Measurements from ENCODE around the gene FAM216B.
"Not testable (repeated sequence)": the region's sequence is repeated elsewhere in the genome, so short reads cannot be mapped to it uniquely, and the experiment has no call there.

The FAM216B gene

GRCh38 chr13:42781352-42781751 is at the start of gene FAM216B:
TSS of gene FAM216B (plus strand) at chr13:42781584. CDS start at chr13:42784068, 2,484 bp downstream.
- no peak for DNase-seq (ENCODE audit: low read depth in 2 of 2)

DNA sequence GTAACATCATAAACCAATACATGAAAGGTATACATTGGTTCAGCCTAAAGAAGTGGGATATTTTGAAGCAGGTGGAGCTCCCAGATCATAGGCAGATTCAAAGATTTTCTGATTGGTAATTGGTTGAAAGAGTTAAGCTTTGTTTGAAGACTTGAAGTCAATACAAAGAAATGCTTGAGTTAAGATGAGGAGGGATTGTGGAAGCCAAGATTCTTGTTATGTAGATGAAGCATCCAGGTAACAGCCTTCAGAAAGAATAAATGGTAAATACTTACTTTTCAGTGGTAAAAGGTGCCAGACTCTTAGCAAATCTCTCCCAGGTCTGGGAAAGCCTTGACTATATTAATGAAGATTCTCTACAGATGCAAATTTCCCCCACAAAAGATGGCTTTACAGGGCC is 49.3 kb upstream of the FAM216B start:
- no peak for DNase-seq (ENCODE audit: low read depth in 2 of 2)

DNA sequence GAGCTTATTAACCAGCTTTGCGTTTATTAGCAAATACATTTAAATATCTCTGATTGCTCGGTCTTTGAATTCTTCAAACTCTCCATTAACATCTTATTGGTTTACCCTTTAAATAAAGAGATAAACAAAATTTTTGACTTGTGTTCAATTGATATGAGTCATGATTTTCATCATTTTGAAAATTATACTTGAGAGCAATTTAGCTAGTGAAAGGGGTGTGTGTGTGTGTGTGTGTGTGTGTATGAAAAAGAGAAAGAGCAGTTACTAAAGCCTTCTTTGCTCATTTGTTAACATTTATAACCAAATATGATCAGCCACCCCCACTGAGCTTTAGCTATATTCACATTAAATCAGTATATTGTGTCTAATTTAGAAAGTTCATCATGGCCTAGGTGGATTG is 48.3 kb upstream of the FAM216B start:
- no peak for DNase-seq (ENCODE audit: low read depth in 2 of 2)

- no peak for DNase-seq (ENCODE audit: low read depth in 2 of 2)
Measured at GRCh38 chr13:42735010-42735409, 46.4 kb upstream of the FAM216B start.

DNA sequence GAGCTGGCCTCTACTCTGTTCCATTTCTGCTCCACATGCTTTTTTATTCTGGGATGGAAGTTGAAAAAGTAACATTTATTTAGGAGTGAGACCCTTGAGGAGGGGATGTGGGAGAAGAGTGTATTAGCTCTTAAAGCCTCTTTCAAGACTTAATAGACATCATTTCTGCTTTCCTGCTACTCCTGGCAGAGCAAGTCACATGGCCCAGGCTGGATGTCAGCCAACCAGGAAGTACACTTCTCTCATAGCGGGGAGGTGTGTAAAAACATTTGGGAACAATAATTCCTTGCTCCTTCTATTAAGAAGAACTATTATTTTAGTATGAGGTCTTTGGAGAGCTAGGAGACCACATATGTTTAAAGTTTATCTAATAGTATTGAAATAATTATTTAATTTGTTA is 40.6 kb upstream of the FAM216B start:
- no peak for DNase-seq (ENCODE audit: low read depth in 2 of 2)

- DNase-seq (ENCODE audit: low read depth in 2 of 2) = no peak
Measured at GRCh38 chr13:42741914-42742313, 39.5 kb upstream of the FAM216B start.

DNA sequence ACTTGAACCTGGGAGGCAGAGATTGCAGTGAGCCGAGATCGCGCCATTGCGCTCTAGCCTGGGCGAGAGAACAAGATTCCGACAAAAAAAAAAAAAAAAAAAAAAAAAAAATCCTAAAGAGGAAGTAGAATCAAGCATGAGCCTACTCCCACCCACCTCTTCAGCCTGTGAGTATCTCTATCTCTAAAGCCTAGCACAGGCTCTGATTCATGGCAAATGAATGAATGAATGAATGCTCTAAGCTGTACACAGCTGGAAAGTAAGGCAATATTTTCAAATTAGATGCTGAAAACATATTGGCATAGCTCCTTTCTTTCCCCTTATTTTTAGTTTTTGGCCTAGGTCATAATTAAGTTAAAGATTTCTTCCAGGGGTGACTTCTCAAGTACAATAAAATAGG is 35.7 kb upstream of the FAM216B start:
- DNase-seq (ENCODE audit: low read depth in 2 of 2) = no peak

DNA sequence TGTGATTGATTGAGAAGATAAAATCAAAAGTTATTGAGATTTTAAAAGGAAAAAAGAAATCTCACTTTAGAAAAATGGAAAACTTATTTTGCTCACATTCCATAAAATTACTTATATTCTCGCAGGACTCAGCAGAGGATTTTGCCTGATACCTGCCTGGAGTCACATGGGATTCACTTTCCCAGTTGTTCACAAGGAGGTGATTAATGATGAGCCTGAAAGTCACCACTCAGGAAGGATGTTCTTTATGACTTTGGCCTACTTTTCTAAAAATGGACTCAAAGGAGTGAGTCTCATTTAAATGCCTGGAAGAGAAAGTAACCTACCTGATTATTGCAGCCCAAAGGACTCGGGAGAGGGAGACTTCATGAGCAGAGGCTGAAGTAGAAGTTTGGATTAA is 34.5 kb upstream of the FAM216B start:
- no peak for DNase-seq (ENCODE audit: low read depth in 2 of 2)

GRCh38 chr13:42747399-42747873 is 33.9 kb upstream of the FAM216B start:
- DNase-seq (ENCODE audit: low read depth in 2 of 2) = no peak

- no peak for DNase-seq (ENCODE audit: low read depth in 2 of 2)
Measured at GRCh38 chr13:42750794-42751193, 30.6 kb upstream of the FAM216B start.

GRCh38 chr13:42751693-42752092 is 29.7 kb upstream of the FAM216B start:
- no peak for DNase-seq (ENCODE audit: low read depth in 2 of 2)

- DNase-seq (ENCODE audit: low read depth in 2 of 2) = no peak
Measured at GRCh38 chr13:42752731-42753130, 28.7 kb upstream of the FAM216B start.

DNA sequence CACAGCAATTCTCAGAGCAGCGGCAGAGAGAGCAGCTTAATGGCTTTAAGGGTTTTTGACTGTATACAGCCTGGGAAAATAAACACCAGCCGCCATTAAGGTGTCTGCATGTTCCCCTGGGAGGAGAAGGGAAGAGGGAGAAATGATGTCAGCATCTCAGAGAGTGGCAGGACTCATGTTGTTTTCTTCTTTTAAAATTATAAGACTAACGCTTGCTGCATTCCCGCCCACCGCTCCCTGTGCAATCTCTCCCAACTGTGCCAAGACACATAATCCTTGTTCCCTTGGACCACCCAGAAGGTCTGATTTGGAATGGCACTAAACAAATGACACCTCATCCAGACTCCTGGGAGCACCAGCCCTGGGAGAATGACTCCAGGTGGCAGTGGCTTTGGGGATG is 27.7 kb upstream of the FAM216B start:
- no peak for DNase-seq (ENCODE audit: low read depth in 2 of 2)

DNA sequence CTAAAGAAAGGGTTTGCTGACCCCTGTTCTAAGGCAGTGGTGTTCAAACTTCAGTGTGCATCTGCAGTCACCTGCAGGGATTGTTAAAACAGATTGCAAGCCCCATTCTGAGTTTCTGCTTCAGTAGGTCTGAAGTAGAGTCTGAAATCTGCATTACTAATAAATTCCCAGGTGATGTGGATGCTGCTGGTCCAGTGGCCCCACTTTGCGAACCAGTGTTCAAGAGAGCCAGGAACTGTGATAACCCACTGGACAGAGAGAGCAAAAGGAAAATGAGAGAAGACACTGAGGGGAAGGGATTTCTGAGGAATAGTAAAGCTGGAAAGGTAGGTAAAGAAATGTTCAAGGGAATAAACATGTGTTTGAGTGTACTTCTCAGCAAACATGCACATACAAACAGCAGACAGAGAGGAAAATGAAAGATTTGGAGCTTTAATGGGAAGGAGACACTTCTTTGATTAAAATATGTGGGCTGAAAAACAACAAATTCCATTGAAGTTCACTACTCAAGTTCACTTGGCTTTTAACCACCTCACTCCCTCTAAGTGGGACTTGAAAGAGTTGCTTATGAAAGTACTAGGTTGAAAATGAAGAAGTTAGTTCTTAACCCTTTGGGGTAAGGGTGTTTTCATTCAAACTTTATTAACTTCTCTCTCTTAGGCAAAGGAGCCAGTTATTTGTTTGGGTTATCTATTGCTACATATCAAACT is 26.4 kb upstream of the FAM216B start:
- DNase-seq (ENCODE audit: low read depth in 2 of 2) = no peak

- DNase-seq (ENCODE audit: low read depth in 2 of 2) = no peak
Measured at GRCh38 chr13:42757678-42758420, 23.5 kb upstream of the FAM216B start.

GRCh38 chr13:42758515-42758914 is 22.9 kb upstream of the FAM216B start:
- DNase-seq (ENCODE audit: low read depth in 2 of 2) = no peak

GRCh38 chr13:42760951-42761350 is 20.4 kb upstream of the FAM216B start:
- DNase-seq (ENCODE audit: low read depth in 2 of 2) = no peak

DNA sequence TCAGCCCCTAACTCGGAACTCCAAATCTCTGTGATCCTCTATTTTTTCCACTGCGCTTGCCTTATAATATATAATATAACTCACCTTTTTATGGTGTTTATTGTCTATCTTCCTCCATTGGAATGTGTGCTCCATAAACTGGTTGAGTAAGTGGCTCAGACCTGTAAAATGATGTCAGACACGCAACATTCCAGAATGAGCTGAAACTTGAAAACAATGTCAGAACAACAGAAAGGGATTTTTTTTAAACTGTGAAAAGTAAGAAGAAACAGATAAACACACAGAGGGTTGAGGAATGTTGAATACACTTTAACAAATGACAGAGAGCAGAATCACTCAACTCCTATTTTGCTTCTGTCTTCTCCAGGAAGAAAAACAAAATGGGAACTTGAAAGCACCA is 19.1 kb upstream of the FAM216B start:
- no peak for DNase-seq (ENCODE audit: low read depth in 2 of 2)

GRCh38 chr13:42762917-42763316 is 18.5 kb upstream of the FAM216B start:
- no peak for DNase-seq (ENCODE audit: low read depth in 2 of 2)

GRCh38 chr13:42766016-42766415 is 15.4 kb upstream of the FAM216B start:
- no peak for DNase-seq (ENCODE audit: low read depth in 2 of 2)

- DNase-seq (ENCODE audit: low read depth in 2 of 2) = no peak
Measured at GRCh38 chr13:42769650-42770049, 11.7 kb upstream of the FAM216B start.

GRCh38 chr13:42776558-42776957 is 4.8 kb upstream of the FAM216B start:
- not testable (repeated sequence) for DNase-seq (ENCODE audit: low read depth in 2 of 2)

GRCh38 chr13:42777467-42777866 is 3.9 kb upstream of the FAM216B start:
- no peak for DNase-seq (ENCODE audit: low read depth in 2 of 2)
